ENCODE data around the gene KAZN. TPM values are rescaled to one million over a fixed set of nuclear protein-coding genes. Genes with fewer than 3 reads are reported as not detected.

KAZN gene
- total and polyA plus RNA-seq, 8 donors: 1.2 to 50.7 (median 6.8) TPM

- H3K27me3 ChIP-seq: no peaks in the 10 kb centered on the region
- peak overlapping the region in 3 of 5 donors; percentile 12 to 29 (median 22) for H3K27ac ChIP-seq
- TF ChIP-seq POLR2AphosphoS5 (IDR thresholded peaks at IDR 0.05): no peak
- no peak for TF ChIP-seq EP300 (IDR thresholded peaks at IDR 0.05)
- no peak for TF ChIP-seq CTCF (IDR thresholded peaks at IDR 0.05)
- no peak for TF ChIP-seq POLR2A (IDR thresholded peaks at IDR 0.05)
- H3K9me3 ChIP-seq: no peaks in the 10 kb centered on the region
- WGBS, 5 donors: 64 to 70% (median 68%) methylated on average over 18 to 19 of the region's 19 CpGs
- no peaks in the 10 kb centered on the region for H3K36me3 ChIP-seq
- H3K4me1 ChIP-seq: peaks cover 0 to 31% (median 11%) of the 10 kb centered on the region in 4 donors
- DNase-seq: peak in 1 of 2 donors; percentile 43
- H3K4me3 ChIP-seq: no peak overlapping the region
- intact Hi-C loops (cut with DNase I; ENCODE audit: low total_unique reads): no loop called here
Measured at GRCh38 chr1:15008783-15009729, 410.6 kb downstream of the KAZN start.

GRCh38 chr1:15011160-15011559 is 412.7 kb downstream of the KAZN start:
- 56 to 83% (median 75%) methylated on average over 2 of the region's 2 CpGs for WGBS, 5 donors

GRCh38 chr1:15011661-15012060 is 413.2 kb downstream of the KAZN start:
- no peak for DNase-seq
- peaks cover 0 to 33% (median 16%) of the 10 kb centered on the region in 4 donors for H3K4me1 ChIP-seq
- intact Hi-C loops (cut with DNase I; ENCODE audit: low total_unique reads): no loop called here
- H3K27ac ChIP-seq: no peak overlapping the region
- H3K9me3 ChIP-seq: no peaks in the 10 kb centered on the region
- 75 to 88% (median 81%) methylated on average over 8 of the region's 8 CpGs for WGBS, 5 donors
- no peak overlapping the region for H3K4me3 ChIP-seq
- TF ChIP-seq POLR2A (IDR thresholded peaks at IDR 0.05) (no peak), EP300 (IDR thresholded peaks at IDR 0.05) (no peak), POLR2AphosphoS5 (IDR thresholded peaks at IDR 0.05) (no peak), CTCF (IDR thresholded peaks at IDR 0.05) (no peak)
- no peaks in the 10 kb centered on the region for H3K36me3 ChIP-seq
- H3K27me3 ChIP-seq: no peaks in the 10 kb centered on the region

More at GRCh38 chr1:15011160-15011559, 412.7 kb downstream of the KAZN start:
- H3K27ac ChIP-seq: no peak overlapping the region
- TF ChIP-seq POLR2A (IDR thresholded peaks at IDR 0.05): no peak
- no peak for TF ChIP-seq CTCF (IDR thresholded peaks at IDR 0.05)
- TF ChIP-seq EP300 (IDR thresholded peaks at IDR 0.05): no peak
- no peak for TF ChIP-seq POLR2AphosphoS5 (IDR thresholded peaks at IDR 0.05)
- H3K36me3 ChIP-seq: no peaks in the 10 kb centered on the region
- no peak overlapping the region for H3K4me3 ChIP-seq
- H3K27me3 ChIP-seq: no peaks in the 10 kb centered on the region
- peaks cover 0 to 33% (median 16%) of the 10 kb centered on the region in 4 donors for H3K4me1 ChIP-seq
- DNase-seq: no peak
- intact Hi-C loops (cut with DNase I; ENCODE audit: low total_unique reads): no loop called here
- H3K9me3 ChIP-seq: no peaks in the 10 kb centered on the region

GRCh38 chr1:15012822-15013221 is 414.3 kb downstream of the KAZN start:
- Histone ChIP-seq H3K27me3 (no peaks in the 10 kb centered on the region), H3K4me1 (peaks cover 0 to 32% (median 12%) of the 10 kb centered on the region in 4 donors), H3K4me3 (no peak overlapping the region), H3K27ac (no peak overlapping the region), H3K36me3 (no peaks in the 10 kb centered on the region), H3K9me3 (no peaks in the 10 kb centered on the region)
- TF ChIP-seq EP300 (IDR thresholded peaks at IDR 0.05) (no peak), POLR2AphosphoS5 (IDR thresholded peaks at IDR 0.05) (no peak), CTCF (IDR thresholded peaks at IDR 0.05) (no peak), POLR2A (IDR thresholded peaks at IDR 0.05) (no peak)
- intact Hi-C loops (cut with DNase I; ENCODE audit: low total_unique reads): no loop called here
- WGBS, 5 donors: 73 to 83% (median 79%) methylated on average over 8 of the region's 8 CpGs
- DNase-seq: no peak
